GM18858 (cell line): ENCODE measurements around the gene CTNNA3.
A peak's percentile ranks its signal among the peaks of the same experiment; 100 is the strongest.
"Not testable (repeated sequence)": the region's sequence is repeated elsewhere in the genome, so short reads cannot be mapped to it uniquely, and the experiment has no call there.

Experiments used
- ATAC-seq: cut with Tn5 transposase; IDR thresholded peaks from one replicate; pipeline ENCODE4 v1.9.1; 2021; ENCODE audit not compliant: unreplicated experiment

CTNNA3 gene

DNA sequence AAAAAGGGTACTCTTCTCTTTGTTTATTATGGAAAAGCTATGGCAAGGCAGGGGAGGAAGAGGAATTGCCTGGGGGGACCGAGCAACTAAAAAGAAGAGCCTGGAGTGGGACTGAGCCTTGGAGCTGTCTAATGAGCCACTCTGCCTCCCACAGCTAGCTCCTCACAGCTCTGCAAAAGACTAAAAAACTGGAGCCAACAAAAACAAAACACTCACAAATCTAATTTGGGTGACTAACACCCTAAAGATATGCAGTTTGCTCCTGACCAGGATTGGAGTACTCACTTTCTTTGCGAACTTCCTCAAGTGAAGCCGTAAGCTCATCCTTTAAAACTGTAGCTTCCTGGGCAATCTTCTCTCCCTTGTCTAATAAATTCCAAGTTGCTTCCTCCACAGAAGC is 89.4 kb downstream of the CTNNA3 start:
- ATAC-seq = no peak

DNA sequence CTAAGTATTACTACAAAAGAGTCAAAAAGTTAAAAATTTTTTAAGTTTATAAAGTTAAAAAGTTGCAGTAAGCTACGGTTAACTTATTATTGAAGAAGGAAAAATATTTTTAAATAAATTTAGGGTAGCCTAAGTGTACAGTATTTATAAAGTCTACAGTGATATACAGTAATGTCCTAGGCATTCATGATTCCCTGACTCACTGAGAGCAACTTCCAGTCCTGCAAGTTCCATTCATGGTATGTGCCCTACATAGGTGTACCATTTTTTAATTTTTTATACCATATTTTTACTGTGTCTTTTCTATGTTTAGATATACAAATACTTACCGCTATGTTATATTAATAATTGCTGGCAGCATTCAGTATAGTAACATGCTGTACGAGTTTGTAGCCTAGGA is 92.3 kb downstream of the CTNNA3 start:
- no peak for ATAC-seq

DNA sequence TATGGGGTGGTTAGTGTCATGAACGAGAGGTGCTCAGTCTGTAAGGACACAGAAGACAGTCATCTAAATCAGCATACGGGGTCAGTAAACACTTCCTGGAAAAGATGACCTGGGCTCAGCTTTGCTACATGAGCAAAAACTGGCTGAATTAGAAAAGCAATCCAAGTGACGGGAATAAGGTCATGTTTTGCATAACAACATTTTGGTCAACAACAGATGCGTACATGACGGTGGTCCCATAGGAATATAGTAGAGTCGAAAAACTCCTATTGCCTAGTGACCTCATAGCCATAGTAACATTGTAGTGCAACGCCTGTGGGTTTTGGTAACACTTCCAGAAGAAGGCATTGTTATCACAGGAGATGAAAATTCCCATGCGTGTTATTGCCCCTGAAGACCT is 92.9 kb downstream of the CTNNA3 start:
- no peak for ATAC-seq

- no peak for ATAC-seq
Observed at GRCh38 chr10:67602268-67602950, 93.6 kb downstream of the CTNNA3 start.

DNA sequence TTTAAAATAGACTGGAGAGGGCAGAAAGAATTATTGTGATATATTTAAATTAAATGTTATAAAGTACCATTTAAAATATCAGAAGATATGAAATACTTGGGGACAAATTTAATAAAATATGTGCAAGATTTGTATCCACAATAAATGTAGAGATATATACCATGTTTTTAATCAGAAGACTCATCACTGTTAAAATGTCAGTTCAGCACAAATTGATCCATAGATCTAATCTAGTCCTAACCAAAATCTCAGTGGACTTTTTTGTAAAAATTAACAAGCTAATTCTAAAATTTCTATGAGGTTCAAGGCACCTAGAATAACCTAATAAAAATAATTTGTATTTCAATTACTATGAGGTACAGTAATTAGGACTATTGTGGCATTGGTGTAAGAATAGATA is 96.4 kb downstream of the CTNNA3 start:
- ATAC-seq = no peak

GRCh38 chr10:67596641-67597040 is 99.4 kb downstream of the CTNNA3 start:
- no peak for ATAC-seq

- ATAC-seq = no peak
Observed at GRCh38 chr10:67587771-67588170, 108.2 kb downstream of the CTNNA3 start.

DNA sequence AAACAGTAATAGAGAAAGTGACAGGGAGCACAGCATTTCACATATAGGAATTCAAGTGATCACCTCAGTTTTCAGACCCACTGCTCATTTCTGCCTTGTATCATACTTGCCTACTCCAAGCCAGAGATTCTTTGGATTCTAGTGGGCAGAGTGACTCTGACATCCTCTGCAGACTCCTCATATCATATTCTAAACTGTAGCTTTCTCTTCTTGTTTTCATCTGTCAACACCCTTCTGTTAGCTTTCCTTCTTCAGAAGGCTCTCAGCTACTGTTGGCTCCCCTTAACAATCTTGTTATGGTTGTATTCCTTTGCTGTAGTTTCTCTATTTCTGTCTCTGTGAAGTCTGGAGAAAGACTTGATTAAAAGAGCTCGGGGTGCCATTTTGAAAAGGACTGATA is 120.5 kb downstream of the CTNNA3 start:
- no peak for ATAC-seq

- no peak for ATAC-seq
Observed at GRCh38 chr10:67573484-67573883, 122.5 kb downstream of the CTNNA3 start.

DNA sequence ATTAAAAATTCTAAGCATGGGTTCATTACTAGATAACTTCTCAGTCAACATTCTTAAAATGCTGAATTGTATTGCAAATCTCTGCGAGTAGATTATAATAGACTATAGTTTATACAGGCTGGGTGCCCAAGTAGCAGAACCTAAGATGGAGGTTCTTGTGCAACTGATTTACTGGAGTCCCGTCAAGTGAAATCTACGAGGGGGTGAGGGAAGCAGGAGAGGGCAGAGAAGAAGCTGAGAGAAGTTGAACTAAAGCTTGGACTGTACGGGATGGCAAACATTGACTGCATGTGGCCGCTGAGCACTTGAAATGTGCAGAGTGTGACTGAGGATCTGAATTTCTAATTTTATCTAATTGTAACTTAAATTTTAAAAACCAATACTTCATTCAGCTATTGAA is 124.5 kb downstream of the CTNNA3 start:
- no peak for ATAC-seq

- ATAC-seq = not testable (repeated sequence)
Observed at GRCh38 chr10:67558311-67558710, 137.7 kb downstream of the CTNNA3 start.

- ATAC-seq = no peak
Observed at GRCh38 chr10:67553254-67553653, 142.7 kb downstream of the CTNNA3 start.

DNA sequence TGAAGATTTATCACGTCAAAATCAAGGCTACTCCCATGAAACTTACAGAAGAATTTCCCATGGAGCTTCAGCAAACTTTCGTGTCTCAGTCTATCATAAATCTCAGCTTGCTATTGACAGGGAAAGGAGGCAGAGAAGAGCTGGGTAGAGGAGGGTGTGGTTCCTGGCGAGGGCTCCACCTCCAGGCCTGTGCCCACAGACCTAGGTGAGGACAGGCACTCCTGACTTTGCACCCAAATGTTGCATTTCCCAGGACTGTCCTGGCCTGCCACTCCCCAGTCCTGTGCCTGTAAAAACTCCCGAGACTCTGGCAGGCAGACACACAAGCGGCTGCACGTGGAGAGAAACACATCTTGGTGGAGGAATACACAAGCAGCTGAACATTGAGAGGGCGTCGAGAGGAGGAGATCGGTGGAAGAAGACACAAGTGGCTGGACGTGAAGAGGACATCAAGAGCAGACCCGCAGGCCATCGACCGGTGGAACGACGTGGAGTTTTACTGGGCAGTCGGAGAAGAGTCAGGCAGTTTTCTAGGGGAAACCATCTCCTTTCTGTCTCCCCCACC is 145.1 kb downstream of the CTNNA3 start:
- no peak for ATAC-seq

DNA sequence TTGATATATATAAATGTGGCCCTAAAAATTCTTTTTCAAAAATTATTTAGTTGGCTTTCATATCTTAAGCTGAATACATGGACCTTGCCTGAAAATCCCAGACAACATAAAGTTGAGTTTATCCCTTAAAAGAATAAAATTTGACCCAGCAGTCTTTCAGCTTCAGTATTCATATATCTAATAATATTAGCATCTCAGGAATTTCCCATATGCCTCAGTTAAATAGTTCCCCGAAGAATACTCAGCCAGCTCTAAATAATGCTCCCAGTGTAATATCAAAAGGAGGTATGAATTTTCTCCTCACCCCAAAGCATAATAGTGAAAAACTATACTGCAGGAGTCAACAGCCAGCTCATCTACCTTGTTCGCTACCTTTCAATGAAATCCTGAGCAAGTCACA is 145.9 kb downstream of the CTNNA3 start:
- no peak for ATAC-seq

- ATAC-seq = no peak
Observed at GRCh38 chr10:67549390-67549789, 146.6 kb downstream of the CTNNA3 start.

GRCh38 chr10:67541411-67541810 is 154.6 kb downstream of the CTNNA3 start:
- no peak for ATAC-seq

GRCh38 chr10:67539312-67539711 is 156.7 kb downstream of the CTNNA3 start:
- no peak for ATAC-seq

GRCh38 chr10:67537906-67538305 is 158.1 kb downstream of the CTNNA3 start:
- no peak for ATAC-seq

- no peak for ATAC-seq
Observed at GRCh38 chr10:67533376-67533775, 162.6 kb downstream of the CTNNA3 start.

DNA sequence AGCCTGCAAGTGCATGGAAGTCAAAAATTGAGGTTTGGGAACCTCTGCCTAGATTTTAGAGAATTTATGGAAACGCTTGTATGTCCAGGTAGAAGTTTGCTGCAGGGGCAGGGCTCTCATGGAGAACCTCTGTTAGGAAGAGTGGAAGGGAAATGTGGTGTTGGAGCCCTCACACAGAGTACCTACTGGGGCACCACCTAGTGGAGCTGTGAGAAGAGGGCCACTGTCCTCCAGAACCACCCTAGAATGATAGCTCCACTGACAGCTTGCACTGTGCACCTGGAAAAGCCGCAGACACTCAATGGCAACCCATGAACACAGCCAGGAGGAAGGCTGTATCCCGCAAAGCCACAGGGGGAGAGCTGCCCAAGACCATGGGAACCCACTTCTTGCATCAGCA is 165.0 kb downstream of the CTNNA3 start:
- ATAC-seq = not testable (repeated sequence)

- no peak for ATAC-seq
Observed at GRCh38 chr10:67527351-67527750, 168.6 kb downstream of the CTNNA3 start.

- ATAC-seq = no peak
Observed at GRCh38 chr10:67521546-67521945, 174.4 kb downstream of the CTNNA3 start.

DNA sequence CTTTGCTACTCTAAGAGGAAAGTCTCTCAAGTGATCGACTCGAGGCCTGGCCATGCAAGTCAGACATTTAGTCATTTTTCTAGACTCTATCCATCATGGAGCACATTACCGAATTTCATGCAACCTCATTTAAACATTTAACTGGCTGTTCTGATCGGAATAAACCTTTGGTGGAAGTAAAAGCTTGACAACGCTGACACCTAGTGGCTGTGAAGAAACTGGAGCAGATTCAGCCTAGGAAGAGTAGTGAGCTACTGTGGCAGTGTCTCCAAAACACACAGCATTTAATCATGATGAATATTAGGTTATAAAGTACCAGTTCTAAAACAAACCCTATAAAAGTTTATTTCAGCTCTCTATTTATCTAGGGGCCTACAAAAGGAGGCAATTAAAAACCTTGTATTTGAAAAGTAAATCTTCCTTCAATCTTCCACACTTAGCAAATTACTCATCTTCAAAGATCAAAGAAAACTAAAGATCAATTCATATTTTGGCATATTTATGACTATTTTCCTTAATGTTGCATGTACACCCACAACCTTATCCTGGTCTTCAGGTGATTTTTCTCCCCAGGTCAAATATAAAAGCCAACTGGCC is 175.0 kb downstream of the CTNNA3 start:
- peak; percentile 85 for ATAC-seq
